Body of pancreas (tissue), 4 donors: Measurements from ENCODE around the gene PEX14. TPM values are rescaled to one million over a fixed set of nuclear protein-coding genes. Genes with fewer than 3 reads are reported as not detected.

Experiments
- ATAC-seq: fragments of 150-250 bp; one replicate; pipeline ENCODE4 v1.9.1; 2016
- DNase-seq, 4 donors: peaks; one replicate each; pipeline ENCODE4 v3.0.0-alpha.2; 2019
- H3K27ac ChIP-seq, 4 donors: fragments of 200-600 bp; sonication (generic); 1 replicate in 3 of 4; 2 replicates in 1 of 4; pipeline versions ENCODE4 v1.5.1 to v1.6.1; 2016 to 2019; ENCODE audit warnings: mild to moderate bottlenecking in 1 of 4, mixed read lengths in 1 of 4, moderate library complexity in 1 of 4
- H3K27me3 ChIP-seq, 2 donors: fragments of 200-600 bp; sonication (generic); one replicate each; pipeline ENCODE4 v1.6.0; 2016; ENCODE audit warnings: mild to moderate bottlenecking in 1 of 2
- H3K36me3 ChIP-seq, 2 donors: fragments of 200-600 bp; sonication (generic); replicated peaks in 1 of 2; 2 replicates each; pipeline ENCODE4 v1.5.1; 2016; ENCODE audit warnings: low read depth in 2 of 2; ENCODE audit not compliant: insufficient read depth in 1 of 2
- H3K4me1 ChIP-seq: fragments of 200-600 bp; sonication (generic); one replicate; pipeline ENCODE4 v1.6.0; 2016
- H3K4me3 ChIP-seq, 2 donors: fragments of 200-600 bp; sonication (generic); 1 replicate in 1 of 2; 2 replicates in 1 of 2; pipeline ENCODE4 v1.5.1; 2016 to 2019
- H3K9me3 ChIP-seq, 3 donors: fragments of 200-600 bp; sonication (generic); 1 replicate in 2 of 3; 2 replicates in 1 of 3; pipeline ENCODE4 v1.5.1; 2016
- CTCF ChIP-seq, 7 experiments: fragments of 450-650 bp in 4 of 7; fragments of 200-600 bp in 3 of 7; sonication (generic) in 3 of 7; IDR thresholded peaks; one replicate each; pipeline ENCODE4 v1.5.1; 2016 to 2019; ENCODE audit warnings: antibody characterized with exemption in 7 of 7
- POLR2A ChIP-seq, 3 donors: fragments of 450-650 bp; IDR thresholded peaks; one replicate each; pipeline ENCODE4 v1.6.1; 2016; ENCODE audit warnings: antibody characterized with exemption in 3 of 3, mild to moderate bottlenecking in 2 of 3
- WGBS, 2 donors: methylation state at CpG; one replicate each; pipeline ENCODE4 v1.1.5; 2017; 5-methylcytosine and 5-hydroxymethylcytosine counted together
- intact Hi-C: fragments of 100-400 bp; cut with DNase I; formaldehyde crosslinking; loops from one replicate; pipeline ENCODE4 v1.15.1; 2023
- total RNA-seq, 2 donors: library from RNA; depleted of rRNA; stranded (reverse); fragments of >200 nt; gene quantifications; one replicate each; pipeline ENCODE4 v1.1.0, GENCODE V29; 2016

The PEX14 gene
- total RNA-seq, 2 donors from 2014 or later: 8.6 to 8.8 TPM

- intact Hi-C loops: no loop called here
- Histone ChIP-seq H3K36me3 (no peaks in the 10 kb centered on the region), H3K27ac (no peak overlapping the region), H3K9me3 (no peaks in the 10 kb centered on the region), H3K4me3 (no peak overlapping the region), H3K27me3 (no peaks in the 10 kb centered on the region), H3K4me1 (no peaks in the 10 kb centered on the region)
- WGBS, 2 donors: 96% methylated on average over 5 to 22 of the region's 23 CpGs
- TF ChIP-seq POLR2A (IDR thresholded peaks at IDR 0.05): no peak
- TF ChIP-seq CTCF (IDR thresholded peaks at IDR 0.05): no peak
- DNase-seq: no peak
- no peak for ATAC-seq
Observed at GRCh38 chr1:10617931-10618885, 143.5 kb downstream of the PEX14 start.

GRCh38 chr1:10620776-10621175 lies 146.0 kb downstream of the PEX14 start:
- Histone ChIP-seq H3K4me1 (no peaks in the 10 kb centered on the region), H3K27ac (no peak overlapping the region), H3K9me3 (no peaks in the 10 kb centered on the region), H3K36me3 (no peaks in the 10 kb centered on the region), H3K4me3 (no peak overlapping the region), H3K27me3 (no peaks in the 10 kb centered on the region)
- TF ChIP-seq POLR2A (IDR thresholded peaks at IDR 0.05): no peak
- no peak for TF ChIP-seq CTCF (IDR thresholded peaks at IDR 0.05)
- 91 to 94% methylated on average over 12 of the region's 12 CpGs for WGBS, 2 donors
- intact Hi-C loops: no loop called here
- no peak for ATAC-seq
- no peak for DNase-seq

- ATAC-seq (no peak), DNase-seq (no peak)
- H3K4me3 ChIP-seq: no peak overlapping the region
- no peaks in the 10 kb centered on the region for H3K36me3 ChIP-seq
- no peaks in the 10 kb centered on the region for H3K27me3 ChIP-seq
- TF ChIP-seq CTCF (IDR thresholded peaks at IDR 0.05): no peak
- no peak for TF ChIP-seq POLR2A (IDR thresholded peaks at IDR 0.05)
- H3K9me3 ChIP-seq: no peaks in the 10 kb centered on the region
- H3K4me1 ChIP-seq: peaks cover 1% of the 10 kb centered on the region
- intact Hi-C loops: no loop called here
- no peak overlapping the region for H3K27ac ChIP-seq
- 89% methylated on average over 7 to 9 of the region's 9 CpGs for WGBS, 2 donors
Observed at GRCh38 chr1:10621906-10622305, 147.2 kb downstream of the PEX14 start.

- no peaks in the 10 kb centered on the region for H3K27me3 ChIP-seq
- WGBS, 2 donors: 92 to 96% methylated on average over 24 of the region's 24 CpGs
Observed at GRCh38 chr1:10622910-10623685, 148.3 kb downstream of the PEX14 start.

More at GRCh38 chr1:10622910-10623685, 148.3 kb downstream of the PEX14 start:
- Histone ChIP-seq H3K4me1 (peaks cover 8% of the 10 kb centered on the region), H3K4me3 (no peak overlapping the region), H3K36me3 (no peaks in the 10 kb centered on the region), H3K27ac (no peak overlapping the region), H3K9me3 (no peaks in the 10 kb centered on the region)
- ATAC-seq: no peak
- TF ChIP-seq CTCF (IDR thresholded peaks at IDR 0.05) (no peak), POLR2A (IDR thresholded peaks at IDR 0.05) (no peak)
- DNase-seq: no peak
- intact Hi-C loops: no loop called here
